C4-2B (cell line): ENCODE measurements around the gene SIRPD.

Source experiments
- ZFX ChIP-seq: fragments of 450-650 bp; IDR thresholded peaks from 2 replicates; pipeline ENCODE4 v1.6.1; 2017
- TF ChIP-seq, protein P1 (sequence below): fragments of 450-650 bp; conservative IDR thresholded peaks from 2 replicates; pipeline ENCODE4 v1.5.1; 2017; ENCODE audit warnings: mild to moderate bottlenecking

DNA sequence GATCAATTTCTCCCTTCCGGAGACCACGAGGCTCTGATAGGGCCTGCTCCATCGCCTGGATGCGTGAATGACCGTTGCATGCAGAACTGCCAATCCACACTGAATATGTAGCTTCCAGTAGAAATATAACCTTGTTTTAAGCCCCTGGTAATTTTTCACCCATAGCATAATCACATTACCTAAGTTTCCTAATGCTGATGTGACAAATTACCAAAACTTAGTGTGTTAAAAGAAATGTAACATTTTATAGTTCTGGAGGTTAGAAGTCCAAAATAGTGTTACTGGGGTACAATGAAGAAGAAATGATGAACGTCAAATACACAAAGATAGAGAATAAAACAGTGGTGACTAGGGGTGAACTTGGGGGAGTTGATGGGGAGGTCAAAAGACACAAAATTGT is 22.0 kb upstream of the SIRPD start:
- TF ChIP-seq, protein P1, sequence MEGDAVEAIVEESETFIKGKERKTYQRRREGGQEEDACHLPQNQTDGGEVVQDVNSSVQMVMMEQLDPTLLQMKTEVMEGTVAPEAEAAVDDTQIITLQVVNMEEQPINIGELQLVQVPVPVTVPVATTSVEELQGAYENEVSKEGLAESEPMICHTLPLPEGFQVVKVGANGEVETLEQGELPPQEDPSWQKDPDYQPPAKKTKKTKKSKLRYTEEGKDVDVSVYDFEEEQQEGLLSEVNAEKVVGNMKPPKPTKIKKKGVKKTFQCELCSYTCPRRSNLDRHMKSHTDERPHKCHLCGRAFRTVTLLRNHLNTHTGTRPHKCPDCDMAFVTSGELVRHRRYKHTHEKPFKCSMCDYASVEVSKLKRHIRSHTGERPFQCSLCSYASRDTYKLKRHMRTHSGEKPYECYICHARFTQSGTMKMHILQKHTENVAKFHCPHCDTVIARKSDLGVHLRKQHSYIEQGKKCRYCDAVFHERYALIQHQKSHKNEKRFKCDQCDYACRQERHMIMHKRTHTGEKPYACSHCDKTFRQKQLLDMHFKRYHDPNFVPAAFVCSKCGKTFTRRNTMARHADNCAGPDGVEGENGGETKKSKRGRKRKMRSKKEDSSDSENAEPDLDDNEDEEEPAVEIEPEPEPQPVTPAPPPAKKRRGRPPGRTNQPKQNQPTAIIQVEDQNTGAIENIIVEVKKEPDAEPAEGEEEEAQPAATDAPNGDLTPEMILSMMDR = no peak
- no peak for TF ChIP-seq ZFX
